Gastroesophageal sphincter (tissue), 4 donors: ENCODE measurements around the gene CERS2. TPM values are rescaled to one million over a fixed set of nuclear protein-coding genes. Genes with fewer than 3 reads are reported as not detected.
A peak's percentile ranks its signal among the peaks of the same experiment; 100 is the strongest.

Source experiments
- ATAC-seq: fragments of 150-250 bp; one replicate; pipeline ENCODE4 v1.9.1; 2016; ENCODE audit warnings: mild to moderate bottlenecking, moderate library complexity
- H3K27ac ChIP-seq, 4 donors: fragments of 200-600 bp; sonication (generic) in 3 of 4; 1 replicate in 3 of 4; 2 replicates in 1 of 4; pipeline ENCODE4 v1.5.1; 2016 to 2019
- H3K27me3 ChIP-seq: fragments of 200-600 bp; sonication (generic); one replicate; pipeline ENCODE4 v1.5.1; 2019
- H3K36me3 ChIP-seq, 2 donors: fragments of 200-600 bp; sonication (generic); one replicate each; pipeline ENCODE4 v1.5.1; 2019; ENCODE audit warnings: control low read depth in 1 of 2
- H3K4me1 ChIP-seq, 3 donors: fragments of 200-600 bp; sonication (generic); 1 replicate in 2 of 3; 2 replicates in 1 of 3; pipeline ENCODE4 v1.5.1; 2016 to 2019; ENCODE audit warnings: control low read depth in 2 of 3
- H3K4me3 ChIP-seq, 2 donors: fragments of 200-600 bp; sonication (generic); one replicate each; pipeline ENCODE4 v1.5.1; 2019; ENCODE audit warnings: mild to moderate bottlenecking in 1 of 2, moderate library complexity in 1 of 2
- H3K9me3 ChIP-seq, 3 donors: fragments of 200-600 bp; sonication (generic); one replicate each; pipeline ENCODE4 v1.5.1; 2017 to 2019; ENCODE audit warnings: control low read depth in 2 of 3
- CTCF ChIP-seq, 4 experiments: fragments of 200-600 bp in 2 of 4; fragments of 450-650 bp in 2 of 4; sonication (generic) in 1 of 4; IDR thresholded peaks; one replicate each; pipeline ENCODE4 v1.5.1; 2017 to 2019; ENCODE audit warnings: antibody characterized with exemption in 4 of 4, mild to moderate bottlenecking in 2 of 4, moderate library complexity in 2 of 4
- EP300 ChIP-seq: sonication (generic); formaldehyde crosslinking; IDR thresholded peaks from one replicate; pipeline ENCODE4 v1.6.1; 2017; ENCODE audit warnings: antibody characterized with exemption, mild to moderate bottlenecking
- POLR2A ChIP-seq, 2 donors: fragments of 450-650 bp; IDR thresholded peaks; one replicate each; pipeline ENCODE4 v1.6.1; 2017; ENCODE audit warnings: antibody characterized with exemption in 2 of 2, mild to moderate bottlenecking in 2 of 2, moderate library complexity in 1 of 2
- POLR2AphosphoS5 ChIP-seq: sonication (generic); formaldehyde crosslinking; IDR thresholded peaks from one replicate; pipeline ENCODE4 v1.6.1; 2017; ENCODE audit warnings: antibody characterized with exemption
- WGBS, 2 donors: methylation state at CpG; one replicate each; pipeline ENCODE4 v1.1.5; 2018; ENCODE audit warnings: low coverage in 1 of 2; 5-methylcytosine and 5-hydroxymethylcytosine counted together
- total RNA-seq, 4 donors: library from RNA; depleted of rRNA; stranded (reverse); fragments of >200 nt; gene quantifications; one replicate each; pipeline ENCODE4 v1.1.0, GENCODE V29; 2016

Gene CERS2
- total RNA-seq, 4 donors from 2014 or later = 98.3 to 142 (median 127) TPM

DNA sequence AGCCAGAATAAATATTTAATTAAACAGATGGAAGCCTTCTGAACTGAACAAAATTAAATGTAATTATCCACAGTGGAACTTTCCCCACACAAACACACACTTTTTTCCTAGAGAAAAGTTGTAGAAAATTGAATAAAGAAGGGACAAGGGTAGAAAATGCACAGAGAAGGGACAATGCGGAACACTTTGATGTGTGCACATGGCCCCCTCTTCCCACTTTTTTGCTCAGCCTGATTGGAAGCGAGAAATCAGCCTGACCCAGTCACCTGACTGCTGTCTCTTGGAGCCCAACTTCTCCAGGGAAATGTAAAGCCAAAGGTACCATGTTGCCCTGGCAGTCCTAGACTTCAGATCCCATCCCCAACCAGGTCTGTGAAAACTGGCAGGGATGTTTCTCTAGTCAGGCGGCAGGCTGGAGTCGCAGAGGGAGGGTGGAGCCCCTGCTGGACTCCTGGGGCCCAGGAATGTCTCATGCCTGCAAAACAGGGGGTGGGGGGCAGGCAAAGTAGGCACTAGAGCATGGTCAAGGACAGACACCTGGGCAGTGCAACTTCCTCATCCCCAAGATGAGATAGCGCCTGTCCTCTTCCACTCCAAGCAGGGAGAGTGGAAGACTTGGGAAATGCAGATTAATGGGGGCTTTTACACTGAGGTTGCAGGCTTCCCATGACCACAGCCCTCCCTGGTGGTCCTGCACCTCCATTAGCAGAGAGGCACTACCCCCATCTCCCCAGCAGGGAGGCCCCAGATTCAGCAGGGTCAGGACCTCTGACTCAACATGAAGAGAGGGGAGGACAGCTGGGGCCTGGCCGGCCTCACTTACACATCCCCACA, 2.8 kb downstream of the CERS2 start:
- ATAC-seq = no peak
- 45 to 48% methylated on average over 4 of the region's 6 CpGs for WGBS, 2 donors
- H3K9me3 ChIP-seq = no peaks in the 10 kb centered on the region
- peaks cover 4 to 24% of the 10 kb centered on the region in 2 donors for H3K36me3 ChIP-seq
- H3K4me3 ChIP-seq = peak overlapping the region in 1 of 2 donors; percentile 93
- H3K27me3 ChIP-seq = no peaks in the 10 kb centered on the region
- TF ChIP-seq EP300 (no peak), CTCF (IDR thresholded peaks at IDR 0.05) (no peak), POLR2A (IDR thresholded peaks at IDR 0.05) (no peak), POLR2AphosphoS5 (no peak)
- H3K4me1 ChIP-seq = peaks cover 10 to 73% (median 32%) of the 10 kb centered on the region in 3 donors
- H3K27ac ChIP-seq = peak overlapping the region; percentile 12 to 98 (median 96)

DNA sequence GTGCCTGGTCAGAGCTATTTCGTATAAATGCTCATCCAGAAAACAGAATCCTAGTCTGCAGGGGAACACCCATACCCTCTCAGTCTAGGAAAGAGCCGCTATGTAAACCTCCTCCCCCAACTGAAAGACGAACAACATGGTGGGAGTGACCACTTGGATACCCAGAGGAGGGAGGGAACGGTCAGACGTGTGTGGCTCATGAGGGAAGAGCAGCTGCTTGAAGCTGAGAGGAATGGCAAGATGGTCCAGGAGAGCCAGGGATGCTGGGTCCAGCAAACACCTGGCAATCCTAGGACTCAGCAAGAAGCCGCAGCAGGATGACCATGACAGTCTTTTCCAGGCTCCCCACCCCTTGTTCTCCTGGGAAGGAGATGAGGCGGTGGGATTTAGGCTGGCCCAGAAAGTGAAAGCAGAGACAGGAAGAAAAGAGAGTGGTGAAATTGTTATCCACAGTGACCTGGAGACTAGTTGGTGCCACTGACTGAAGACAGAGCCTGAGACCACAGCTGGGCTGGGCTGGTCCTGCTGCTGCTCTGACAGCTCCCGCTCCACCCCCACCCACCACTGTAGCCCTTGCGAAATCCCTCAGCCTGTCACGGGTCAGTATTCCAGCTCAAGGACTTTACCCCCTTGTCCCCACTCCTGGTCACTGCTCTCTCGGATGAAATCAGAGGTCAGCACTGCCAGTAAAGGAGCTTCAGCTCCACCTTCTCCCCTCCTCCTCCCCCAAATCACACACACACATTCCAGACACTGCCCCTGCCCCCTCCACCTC, 3.6 kb downstream of the CERS2 start:
- H3K27me3 ChIP-seq = no peaks in the 10 kb centered on the region
- H3K9me3 ChIP-seq = no peaks in the 10 kb centered on the region
- 0 to 21% methylated on average over 2 to 9 of the region's 11 CpGs for WGBS, 2 donors
- peaks cover 10 to 67% (median 32%) of the 10 kb centered on the region in 3 donors for H3K4me1 ChIP-seq
- peak overlapping the region in 1 of 2 donors; percentile 93 for H3K4me3 ChIP-seq
- TF ChIP-seq POLR2AphosphoS5 (peak; percentile 64), EP300 (no peak)
- peak; percentile 81 for ATAC-seq
- H3K36me3 ChIP-seq = peaks cover 4 to 32% of the 10 kb centered on the region in 2 donors
- peak overlapping the region; percentile 12 to 98 (median 96) for H3K27ac ChIP-seq

GRCh38 chr1:150969626-150970025, 5.0 kb downstream of the CERS2 start:
- WGBS, 2 donors = 53 to 63% methylated on average over 1 to 2 of the region's 3 CpGs
- Histone ChIP-seq H3K4me1 (peaks cover 10 to 58% (median 32%) of the 10 kb centered on the region in 3 donors), H3K9me3 (no peaks in the 10 kb centered on the region), H3K27ac (peak overlapping the region in 1 of 4 donors; percentile 48), H3K4me3 (no peak overlapping the region), H3K27me3 (no peaks in the 10 kb centered on the region), H3K36me3 (peaks cover 4 to 46% of the 10 kb centered on the region in 2 donors)
- no peak for ATAC-seq
- TF ChIP-seq EP300 (no peak), POLR2A (IDR thresholded peaks at IDR 0.05) (no peak), CTCF (IDR thresholded peaks at IDR 0.05) (no peak), POLR2AphosphoS5 (no peak)

DNA sequence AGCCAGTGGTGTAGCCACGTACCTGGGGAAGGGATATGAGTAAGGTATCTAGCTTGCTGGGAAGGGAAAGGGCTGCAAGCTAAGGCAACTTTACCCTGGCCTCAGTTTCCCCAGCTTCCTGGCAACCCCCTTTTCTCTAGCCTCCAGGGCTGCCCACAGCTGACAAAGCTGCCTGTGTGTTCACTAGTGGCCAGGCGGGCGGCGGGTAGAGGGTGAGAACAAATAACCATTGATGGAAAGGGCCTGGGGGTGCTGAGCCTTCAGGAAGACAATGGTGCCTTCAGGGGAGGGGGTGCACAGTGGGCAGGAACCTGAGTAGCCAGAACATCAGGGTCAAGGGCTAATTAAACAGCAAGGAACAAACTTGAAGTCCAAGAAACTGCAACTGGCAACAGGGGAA, 6.1 kb downstream of the CERS2 start:
- Histone ChIP-seq H3K4me1 (peaks cover 10 to 56% (median 32%) of the 10 kb centered on the region in 3 donors), H3K9me3 (no peaks in the 10 kb centered on the region), H3K27me3 (no peaks in the 10 kb centered on the region), H3K36me3 (peaks cover 4 to 57% of the 10 kb centered on the region in 2 donors), H3K4me3 (no peak overlapping the region), H3K27ac (peak overlapping the region in 2 of 4 donors; percentile 15 to 27)
- 91% methylated on average over 4 of the region's 4 CpGs; no CpG with 5 or more reads in 1 of the 2 donors for WGBS, 2 donors
- ATAC-seq = no peak
- TF ChIP-seq EP300 (no peak), POLR2AphosphoS5 (no peak)

- 92 to 100% methylated on average over 2 to 13 of the region's 13 CpGs for WGBS, 2 donors
- H3K27ac ChIP-seq = peak overlapping the region in 1 of 4 donors; percentile 15
- no peak for TF ChIP-seq EP300
- no peak for TF ChIP-seq POLR2AphosphoS5
- TF ChIP-seq CTCF (IDR thresholded peaks at IDR 0.05) = no peak
- TF ChIP-seq POLR2A (IDR thresholded peaks at IDR 0.05) = no peak
- peaks cover 10 to 51% (median 28%) of the 10 kb centered on the region in 3 donors for H3K4me1 ChIP-seq
- no peaks in the 10 kb centered on the region for H3K27me3 ChIP-seq
- ATAC-seq = no peak
- H3K4me3 ChIP-seq = no peak overlapping the region
- peaks cover 4 to 63% of the 10 kb centered on the region in 2 donors for H3K36me3 ChIP-seq
- H3K9me3 ChIP-seq = no peaks in the 10 kb centered on the region
Measured at GRCh38 chr1:150967936-150968335, 6.7 kb downstream of the CERS2 start.
